Measurements from ENCODE around the gene LIMK1.

The LIMK1 gene

DNA sequence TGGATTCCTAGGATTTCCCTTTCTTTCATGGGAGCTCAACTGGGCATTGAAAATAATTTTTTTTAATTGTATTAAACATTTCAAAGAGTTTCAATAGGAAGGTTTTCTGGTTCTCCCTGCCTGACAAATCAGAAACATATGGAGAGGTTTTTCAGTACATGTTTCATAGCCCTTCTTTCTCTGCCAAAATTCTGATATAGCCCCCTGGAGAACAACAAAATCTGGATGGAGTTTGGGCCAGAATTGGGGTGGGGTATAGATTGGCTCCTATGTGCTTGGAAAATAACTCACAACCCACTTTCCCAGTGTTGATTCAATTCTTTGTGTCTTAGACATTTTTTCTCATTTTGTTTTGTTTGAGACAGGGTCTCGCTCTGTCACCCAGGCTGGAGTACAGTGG, 66.0 kb downstream of the LIMK1 start:
- H3K79me2 ChIP-seq, result no peaks in the 10 kb centered on the region
- H3K27me3 ChIP-seq (ENCODE audit: control insufficient read depth, insufficient read depth, low read length), result no peaks in the 10 kb centered on the region
- H3K9ac ChIP-seq, result no peak overlapping the region
- no peaks in the 10 kb centered on the region for H3K4me1 ChIP-seq
- no peak overlapping the region for H3K4me2 ChIP-seq (ENCODE audit: low read length)
- TF ChIP-seq, protein P1, sequence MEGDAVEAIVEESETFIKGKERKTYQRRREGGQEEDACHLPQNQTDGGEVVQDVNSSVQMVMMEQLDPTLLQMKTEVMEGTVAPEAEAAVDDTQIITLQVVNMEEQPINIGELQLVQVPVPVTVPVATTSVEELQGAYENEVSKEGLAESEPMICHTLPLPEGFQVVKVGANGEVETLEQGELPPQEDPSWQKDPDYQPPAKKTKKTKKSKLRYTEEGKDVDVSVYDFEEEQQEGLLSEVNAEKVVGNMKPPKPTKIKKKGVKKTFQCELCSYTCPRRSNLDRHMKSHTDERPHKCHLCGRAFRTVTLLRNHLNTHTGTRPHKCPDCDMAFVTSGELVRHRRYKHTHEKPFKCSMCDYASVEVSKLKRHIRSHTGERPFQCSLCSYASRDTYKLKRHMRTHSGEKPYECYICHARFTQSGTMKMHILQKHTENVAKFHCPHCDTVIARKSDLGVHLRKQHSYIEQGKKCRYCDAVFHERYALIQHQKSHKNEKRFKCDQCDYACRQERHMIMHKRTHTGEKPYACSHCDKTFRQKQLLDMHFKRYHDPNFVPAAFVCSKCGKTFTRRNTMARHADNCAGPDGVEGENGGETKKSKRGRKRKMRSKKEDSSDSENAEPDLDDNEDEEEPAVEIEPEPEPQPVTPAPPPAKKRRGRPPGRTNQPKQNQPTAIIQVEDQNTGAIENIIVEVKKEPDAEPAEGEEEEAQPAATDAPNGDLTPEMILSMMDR (IDR thresholded peaks at IDR 0.05), result no peak
- H3K9me3 ChIP-seq (ENCODE audit: control insufficient read depth, low read length), result no peaks in the 10 kb centered on the region
- no peak overlapping the region for H3K4me3 ChIP-seq (ENCODE audit: low read depth, low read length)
- H2AFZ ChIP-seq, result no peak overlapping the region
- H3K27ac ChIP-seq, result no peak overlapping the region
- no peaks in the 10 kb centered on the region for H3K36me3 ChIP-seq (ENCODE audit: control insufficient read depth, insufficient read depth, low read length)

DNA sequence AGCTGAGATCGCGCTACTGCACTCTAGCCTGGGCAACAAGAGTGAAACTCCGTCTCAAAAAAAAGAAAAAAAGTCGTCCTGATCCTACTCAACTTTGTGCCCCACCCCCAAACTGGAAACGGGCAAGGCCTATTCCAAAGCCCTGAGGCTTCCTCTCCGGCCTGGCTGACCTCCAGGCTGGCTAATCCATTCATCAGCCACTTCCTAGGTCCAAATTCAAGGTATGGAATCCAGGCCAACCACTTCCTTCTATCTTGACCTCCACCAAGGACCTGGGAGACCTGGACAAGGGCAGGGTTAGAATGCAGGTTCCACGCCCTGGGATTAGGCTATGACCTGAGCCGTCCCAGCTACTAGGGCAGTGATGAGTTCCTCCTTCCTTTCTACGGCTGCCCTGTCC, 70.1 kb downstream of the LIMK1 start:
- H3K9me3 ChIP-seq (ENCODE audit: control insufficient read depth, low read length), result no peaks in the 10 kb centered on the region
- H3K27me3 ChIP-seq (ENCODE audit: control insufficient read depth, insufficient read depth, low read length), result no peaks in the 10 kb centered on the region
- TF ChIP-seq, protein P1 (IDR thresholded peaks at IDR 0.05), result no peak
- H3K27ac ChIP-seq, result no peak overlapping the region
- H3K4me1 ChIP-seq, result no peaks in the 10 kb centered on the region
- no peaks in the 10 kb centered on the region for H3K36me3 ChIP-seq (ENCODE audit: control insufficient read depth, insufficient read depth, low read length)
- H3K4me2 ChIP-seq (ENCODE audit: low read length), result no peak overlapping the region
- H3K79me2 ChIP-seq, result no peaks in the 10 kb centered on the region
- no peak overlapping the region for H2AFZ ChIP-seq
- no peak overlapping the region for H3K4me3 ChIP-seq (ENCODE audit: low read depth, low read length)
- H3K9ac ChIP-seq, result no peak overlapping the region

DNA sequence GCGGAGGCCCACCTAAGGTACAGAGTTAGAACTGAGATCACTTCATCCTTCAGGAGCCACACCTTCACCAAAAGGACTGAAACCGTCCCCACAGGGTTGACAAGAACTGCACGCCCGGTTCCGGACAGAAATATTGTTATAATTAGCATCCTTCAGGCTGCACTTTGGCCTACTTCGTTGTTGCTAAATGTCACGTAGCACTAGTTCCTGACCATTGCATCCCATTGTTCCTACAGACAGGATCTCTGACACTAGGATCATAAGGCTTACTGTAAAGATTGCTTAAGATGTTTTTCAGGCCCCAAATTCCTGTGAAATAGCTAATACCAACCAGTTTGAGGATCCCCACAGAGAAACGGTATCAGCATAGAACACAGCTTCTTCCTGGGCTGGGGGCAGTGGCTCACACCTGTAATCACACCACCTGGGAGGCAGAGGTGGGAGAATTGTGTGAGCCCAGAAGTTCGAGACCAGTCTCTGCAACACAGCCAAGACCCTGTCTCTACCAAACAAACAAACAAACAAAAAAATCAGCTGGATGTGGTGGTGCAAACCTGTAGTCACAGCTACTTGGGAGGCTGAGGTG, 72.3 kb downstream of the LIMK1 start:
- H2AFZ ChIP-seq, result no peak overlapping the region
- no peaks in the 10 kb centered on the region for H3K27me3 ChIP-seq (ENCODE audit: control insufficient read depth, insufficient read depth, low read length)
- no peak overlapping the region for H3K4me3 ChIP-seq (ENCODE audit: low read depth, low read length)
- no peak overlapping the region for H3K4me2 ChIP-seq (ENCODE audit: low read length)
- H3K36me3 ChIP-seq (ENCODE audit: control insufficient read depth, insufficient read depth, low read length), result no peaks in the 10 kb centered on the region
- no peak overlapping the region for H3K27ac ChIP-seq
- H3K9me3 ChIP-seq (ENCODE audit: control insufficient read depth, low read length), result no peaks in the 10 kb centered on the region
- no peaks in the 10 kb centered on the region for H3K79me2 ChIP-seq
- no peaks in the 10 kb centered on the region for H3K4me1 ChIP-seq
- no peak overlapping the region for H3K9ac ChIP-seq
- TF ChIP-seq, protein P1 (IDR thresholded peaks at IDR 0.05), result no peak

DNA sequence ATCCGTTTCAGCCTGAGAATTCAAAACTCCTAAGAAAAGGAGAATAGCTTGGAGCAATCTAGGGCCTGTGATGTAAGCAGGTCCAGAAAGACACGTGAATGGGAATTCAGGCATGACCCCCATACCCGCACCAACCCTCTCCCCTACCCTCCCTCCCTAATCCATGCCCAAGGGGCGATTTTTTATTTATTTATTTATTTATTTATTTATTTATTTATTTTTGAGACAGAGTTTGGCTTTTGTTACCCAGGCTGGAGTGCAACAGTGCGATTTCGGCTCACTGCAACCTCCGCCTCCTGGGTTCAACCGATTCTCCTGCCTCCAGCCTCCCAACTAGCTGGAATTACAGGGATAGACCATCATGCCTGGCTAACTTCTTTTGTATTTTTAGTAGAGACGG, 74.0 kb downstream of the LIMK1 start:
- no peaks in the 10 kb centered on the region for H3K36me3 ChIP-seq (ENCODE audit: control insufficient read depth, insufficient read depth, low read length)
- H3K4me3 ChIP-seq (ENCODE audit: low read depth, low read length), result no peak overlapping the region
- no peaks in the 10 kb centered on the region for H3K27me3 ChIP-seq (ENCODE audit: control insufficient read depth, insufficient read depth, low read length)
- no peak overlapping the region for H2AFZ ChIP-seq
- TF ChIP-seq, protein P1 (IDR thresholded peaks at IDR 0.05), result no peak
- no peak overlapping the region for H3K27ac ChIP-seq
- no peaks in the 10 kb centered on the region for H3K79me2 ChIP-seq
- no peak overlapping the region for H3K4me2 ChIP-seq (ENCODE audit: low read length)
- H3K9ac ChIP-seq, result no peak overlapping the region
- no peaks in the 10 kb centered on the region for H3K4me1 ChIP-seq
- H3K9me3 ChIP-seq (ENCODE audit: control insufficient read depth, low read length), result no peaks in the 10 kb centered on the region

DNA sequence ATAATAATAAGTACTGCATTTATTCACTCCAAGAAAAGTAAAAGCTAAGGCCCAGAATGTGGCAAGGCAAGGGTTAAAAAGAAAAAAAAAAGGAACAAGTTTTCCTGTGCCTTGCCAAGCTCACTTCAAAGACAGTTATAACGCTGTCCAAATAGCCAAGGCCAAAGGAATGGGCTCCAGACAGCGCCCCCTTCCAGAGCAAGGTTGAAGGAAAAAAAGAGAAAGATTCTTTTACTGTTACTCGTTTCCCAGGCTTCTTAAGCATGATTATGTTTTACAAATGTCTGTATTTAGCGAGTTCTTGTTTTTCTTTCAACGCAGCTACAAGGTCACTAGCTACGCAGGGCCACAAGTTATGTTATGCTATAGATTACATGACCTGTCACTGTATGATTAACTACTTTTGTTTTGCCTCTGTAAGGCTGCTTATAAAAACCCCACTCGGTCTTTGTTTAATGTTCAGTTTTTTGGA, 81.4 kb downstream of the LIMK1 start:
- H3K4me1 ChIP-seq, result no peaks in the 10 kb centered on the region
- TF ChIP-seq, protein P1 (IDR thresholded peaks at IDR 0.05), result no peak

More for the DNA sequence above, 81.4 kb downstream of the LIMK1 start:
- no peak overlapping the region for H3K9ac ChIP-seq
- no peaks in the 10 kb centered on the region for H3K79me2 ChIP-seq
- no peak overlapping the region for H3K27ac ChIP-seq
- no peak overlapping the region for H2AFZ ChIP-seq
- H3K27me3 ChIP-seq (ENCODE audit: control insufficient read depth, insufficient read depth, low read length), result no peaks in the 10 kb centered on the region
- H3K4me3 ChIP-seq (ENCODE audit: low read depth, low read length), result no peak overlapping the region
- no peaks in the 10 kb centered on the region for H3K36me3 ChIP-seq (ENCODE audit: control insufficient read depth, insufficient read depth, low read length)
- H3K9me3 ChIP-seq (ENCODE audit: control insufficient read depth, low read length), result no peaks in the 10 kb centered on the region
- H3K4me2 ChIP-seq (ENCODE audit: low read length), result no peak overlapping the region
